D721Med (cell line): ENCODE results near the gene RNU6-8.

Experiments
- DNase-seq: peaks from one replicate; pipeline ENCODE4 v3.0.0; 2011; ENCODE audit warnings: low spot score; ENCODE audit not compliant: insufficient read length
- FAIRE-seq: peaks from 2 replicates; lab custom pipeline; 2011; peaks lifted over from hg19 to GRCh38; lab: Jason Lieb, UNC
- TF ChIP-seq, protein P1 (sequence below): IDR thresholded peaks from 2 replicates; pipeline ENCODE4 v1.5.1; 2012; ENCODE audit warnings: mild to moderate bottlenecking, control low read depth; ENCODE audit not compliant: insufficient read depth; ENCODE audit errors: missing control alignments

The RNU6-8 gene

DNA sequence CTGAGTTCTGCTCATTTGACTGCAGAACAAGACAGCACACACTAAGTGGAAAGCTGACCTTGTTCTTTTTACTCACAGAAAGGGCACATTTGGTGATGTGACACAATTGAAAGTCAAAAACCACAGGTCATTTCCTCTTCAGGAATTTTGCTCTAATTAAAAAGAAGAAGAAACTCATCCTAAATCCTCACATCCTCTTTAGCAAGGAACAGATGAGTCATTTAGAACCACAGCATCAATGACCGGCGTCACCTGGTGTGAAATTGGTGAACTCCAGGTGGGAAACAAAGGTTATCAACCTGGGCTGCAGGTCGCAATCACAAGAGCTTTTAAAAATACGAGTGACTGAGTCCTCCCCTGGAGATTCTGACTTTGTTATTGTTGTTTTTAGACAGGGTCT, 2.9 kb upstream of the RNU6-8 start:
- DNase-seq (no peak), FAIRE-seq (no peak)
- TF ChIP-seq, protein P1, sequence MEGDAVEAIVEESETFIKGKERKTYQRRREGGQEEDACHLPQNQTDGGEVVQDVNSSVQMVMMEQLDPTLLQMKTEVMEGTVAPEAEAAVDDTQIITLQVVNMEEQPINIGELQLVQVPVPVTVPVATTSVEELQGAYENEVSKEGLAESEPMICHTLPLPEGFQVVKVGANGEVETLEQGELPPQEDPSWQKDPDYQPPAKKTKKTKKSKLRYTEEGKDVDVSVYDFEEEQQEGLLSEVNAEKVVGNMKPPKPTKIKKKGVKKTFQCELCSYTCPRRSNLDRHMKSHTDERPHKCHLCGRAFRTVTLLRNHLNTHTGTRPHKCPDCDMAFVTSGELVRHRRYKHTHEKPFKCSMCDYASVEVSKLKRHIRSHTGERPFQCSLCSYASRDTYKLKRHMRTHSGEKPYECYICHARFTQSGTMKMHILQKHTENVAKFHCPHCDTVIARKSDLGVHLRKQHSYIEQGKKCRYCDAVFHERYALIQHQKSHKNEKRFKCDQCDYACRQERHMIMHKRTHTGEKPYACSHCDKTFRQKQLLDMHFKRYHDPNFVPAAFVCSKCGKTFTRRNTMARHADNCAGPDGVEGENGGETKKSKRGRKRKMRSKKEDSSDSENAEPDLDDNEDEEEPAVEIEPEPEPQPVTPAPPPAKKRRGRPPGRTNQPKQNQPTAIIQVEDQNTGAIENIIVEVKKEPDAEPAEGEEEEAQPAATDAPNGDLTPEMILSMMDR: no peak

DNA sequence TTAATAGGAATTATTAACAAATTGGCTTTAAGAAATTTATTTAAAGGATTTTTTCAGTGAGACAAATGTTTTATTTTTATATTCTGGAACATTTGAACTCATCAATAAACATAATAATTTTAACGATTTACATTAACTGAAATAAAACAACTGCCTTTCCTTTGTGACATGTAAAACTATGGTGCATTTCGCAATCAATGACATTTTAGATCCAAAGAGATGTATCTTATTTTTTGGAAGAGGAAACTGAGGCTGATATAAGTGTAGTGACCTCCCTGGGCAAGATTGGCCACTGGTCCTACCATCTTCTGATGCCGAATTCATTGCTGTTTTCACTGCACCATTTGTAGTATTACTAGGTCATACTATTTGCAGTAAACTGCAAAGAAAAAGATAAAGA, 2.5 kb upstream of the RNU6-8 start:
- FAIRE-seq: no peak
- DNase-seq: no peak
- TF ChIP-seq, protein P1: no peak

DNA sequence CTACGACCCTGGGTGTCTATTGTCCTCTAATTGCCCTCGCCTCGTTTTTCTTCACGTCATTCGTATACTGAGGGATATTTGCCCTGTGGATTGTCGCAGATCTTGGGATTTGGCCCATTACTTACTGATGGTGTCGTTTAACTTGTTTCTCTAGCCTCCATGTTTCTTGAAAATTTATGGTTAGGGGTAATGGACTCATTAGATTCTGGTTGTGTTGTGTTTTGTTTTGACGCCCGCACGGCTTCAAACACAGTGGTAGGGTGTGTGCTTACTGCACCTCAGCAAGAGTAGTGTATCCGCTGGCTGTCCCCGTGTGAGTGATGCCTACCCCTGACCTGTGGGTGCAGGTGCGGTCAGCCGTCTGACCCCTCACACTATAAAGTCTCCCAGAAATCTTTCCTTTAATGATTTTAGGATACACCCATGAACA, 874 bp upstream of the RNU6-8 start:
- TF ChIP-seq, protein P1: no peak
- FAIRE-seq: no peak
- no peak for DNase-seq

DNA sequence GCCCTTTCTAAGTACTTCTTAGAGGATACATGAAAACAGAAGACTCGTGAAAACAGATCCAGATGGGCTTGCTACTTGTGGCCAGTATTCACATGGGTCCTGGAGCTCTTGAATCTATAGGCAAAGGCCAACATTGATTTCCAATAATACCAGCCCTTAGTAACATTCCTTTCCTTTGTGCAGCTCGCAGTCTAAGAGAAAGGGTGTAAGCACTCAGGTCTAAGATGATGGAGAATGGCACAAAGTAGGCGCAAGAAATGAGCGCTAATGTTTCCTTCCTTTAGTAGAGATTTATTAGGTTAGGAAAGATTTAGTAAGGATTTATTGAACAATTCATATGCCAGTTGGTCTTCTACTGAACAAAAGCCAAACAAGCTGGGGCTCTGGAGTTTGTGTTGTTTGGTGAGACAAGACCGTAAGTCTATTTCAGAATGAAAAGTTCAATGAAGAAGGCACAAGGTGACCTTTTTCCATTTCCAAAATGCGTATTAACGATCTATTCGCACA, 525 bp downstream of the RNU6-8 start:
- DNase-seq: no peak
- FAIRE-seq: no peak
- TF ChIP-seq, protein P1: no peak

DNA sequence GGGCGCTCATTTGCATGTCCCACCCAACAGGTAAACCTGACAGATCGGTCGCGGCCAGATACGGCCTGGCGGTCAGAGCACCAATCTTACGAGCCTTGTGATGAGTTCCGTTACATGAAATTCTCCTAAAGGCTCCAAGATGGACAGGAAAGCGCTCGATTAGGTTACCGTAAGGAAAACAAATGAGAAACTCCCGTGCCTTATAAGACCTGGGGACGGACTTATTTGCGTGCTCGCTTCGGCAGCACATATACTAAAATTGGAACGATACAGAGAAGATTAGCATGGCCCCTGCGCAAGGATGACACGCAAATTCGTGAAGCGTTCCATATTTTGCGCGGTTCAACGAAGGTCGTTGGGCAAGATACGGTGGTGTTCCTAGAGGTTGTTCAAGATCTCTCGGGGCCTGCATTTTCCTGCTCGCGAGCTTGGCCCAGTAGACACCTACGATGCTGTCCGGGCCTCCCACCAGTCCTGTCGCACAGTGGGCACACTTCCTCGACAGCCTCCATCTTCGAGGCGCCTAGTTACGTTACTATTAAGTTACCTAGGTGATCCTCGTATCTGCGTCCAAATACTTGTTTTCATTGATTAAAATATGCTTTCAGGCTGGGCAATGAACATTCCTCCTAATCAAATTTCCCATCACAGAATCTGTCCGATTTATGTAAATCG, 1.1 kb downstream of the RNU6-8 start, which contains the start of gene RNU6-7:
TSS of gene RNU6-7 (plus strand) at position 230 of the 675 bp plus-strand sequence.
- FAIRE-seq (no peak), DNase-seq (no peak)
- TF ChIP-seq, protein P1: no peak

DNA sequence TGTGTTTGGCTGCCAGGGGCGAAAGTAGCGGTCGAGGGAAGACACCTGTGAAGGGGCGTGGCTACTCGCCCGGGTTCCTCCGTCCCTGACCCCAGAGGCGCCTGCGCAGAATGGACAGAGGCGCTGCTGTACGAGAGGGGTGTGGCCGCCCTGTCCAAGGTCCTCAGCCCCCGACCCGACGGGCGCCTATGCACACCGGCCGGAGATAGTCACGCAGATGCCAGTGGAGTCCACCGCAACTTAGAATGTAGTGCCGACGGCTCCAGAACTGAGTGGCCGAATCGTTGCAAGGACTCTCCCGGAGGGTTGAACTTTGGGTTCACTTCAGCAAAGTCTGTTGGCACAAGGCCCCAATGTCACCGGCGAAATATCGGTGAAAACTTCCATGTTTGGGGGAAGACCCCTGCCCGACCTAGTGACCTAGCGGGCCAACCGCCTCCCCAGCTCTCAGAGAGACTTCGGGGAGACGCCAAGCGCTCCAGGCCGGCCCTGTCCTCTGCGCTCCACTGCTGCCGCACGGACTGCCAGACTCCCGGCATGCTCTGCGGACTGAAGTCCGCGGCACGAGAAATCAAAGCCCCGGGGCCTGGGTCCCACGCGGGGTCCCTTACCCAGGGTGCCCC, 1.8 kb downstream of the RNU6-8 start:
- DNase-seq (no peak), FAIRE-seq (no peak)
- TF ChIP-seq, protein P1: no peak
